ENCODE data around the gene ANKRD29.

Gene ANKRD29

GRCh38 chr18:23592911-23593310 is 69.8 kb downstream of the ANKRD29 start:
- H3K36me3 ChIP-seq (ENCODE audit: insufficient read depth, low read length) = no peaks in the 10 kb centered on the region
- no peak overlapping the region for H3K4me3 ChIP-seq (ENCODE audit: low read length, poor library complexity, severe bottlenecking)
- H3K4me1 ChIP-seq (ENCODE audit: insufficient read depth, low read length, poor library complexity, severe bottlenecking) = no peaks in the 10 kb centered on the region
- H3K27me3 ChIP-seq (ENCODE audit: insufficient read depth, low read length, poor library complexity, severe bottlenecking) = no peaks in the 10 kb centered on the region
- no peak overlapping the region for H2AFZ ChIP-seq (ENCODE audit: low read length)
- no peak overlapping the region for H3K4me2 ChIP-seq (ENCODE audit: low read depth, low read length, poor library complexity, severe bottlenecking)
- TF ChIP-seq EZH2phosphoT487 (IDR thresholded peaks at IDR 0.05; ENCODE audit: borderline replicate concordance) (no peak), CTCF (conservative IDR thresholded peaks at IDR 0.05; ENCODE audit: low read length) (no peak)
- no peaks in the 10 kb centered on the region for H3K9me2 ChIP-seq (replicated peaks; ENCODE audit: low read depth, low read length)
- no peaks in the 10 kb centered on the region for H3K79me2 ChIP-seq (ENCODE audit: insufficient read depth, low read length)
- H3K9ac ChIP-seq (ENCODE audit: low read depth, low read length, poor library complexity, severe bottlenecking) = no peak overlapping the region
- H4K20me1 ChIP-seq (ENCODE audit: insufficient read depth, low read length, poor library complexity, severe bottlenecking) = no peaks in the 10 kb centered on the region
- H3K9me3 ChIP-seq (ENCODE audit: insufficient read depth, low read depth, low read length) = no peaks in the 10 kb centered on the region
- no peaks in the 10 kb centered on the region for H3F3A ChIP-seq (ENCODE audit: low read depth)

- Histone ChIP-seq H3K27me3 (ENCODE audit: insufficient read depth, low read length, poor library complexity, severe bottlenecking) (no peaks in the 10 kb centered on the region), H2AFZ (ENCODE audit: low read length) (no peak overlapping the region), H3K9me3 (ENCODE audit: insufficient read depth, low read depth, low read length) (no peaks in the 10 kb centered on the region), H3K4me1 (ENCODE audit: insufficient read depth, low read length, poor library complexity, severe bottlenecking) (peaks cover 5% of the 10 kb centered on the region), H3F3A (ENCODE audit: low read depth) (no peaks in the 10 kb centered on the region), H3K9me2 (replicated peaks; ENCODE audit: low read depth, low read length) (no peaks in the 10 kb centered on the region), H4K20me1 (ENCODE audit: insufficient read depth, low read length, poor library complexity, severe bottlenecking) (peaks cover under 1% of the 10 kb centered on the region), H3K4me2 (ENCODE audit: low read depth, low read length, poor library complexity, severe bottlenecking) (no peak overlapping the region), H3K9ac (ENCODE audit: low read depth, low read length, poor library complexity, severe bottlenecking) (no peak overlapping the region), H3K79me2 (ENCODE audit: insufficient read depth, low read length) (peaks cover 2% of the 10 kb centered on the region; the same call in 1 of the 2 replicates), H3K36me3 (ENCODE audit: insufficient read depth, low read length) (no peaks in the 10 kb centered on the region), H3K4me3 (ENCODE audit: low read length, poor library complexity, severe bottlenecking) (no peak overlapping the region)
- TF ChIP-seq EZH2phosphoT487 (IDR thresholded peaks at IDR 0.05; ENCODE audit: borderline replicate concordance) (no peak), CTCF (conservative IDR thresholded peaks at IDR 0.05; ENCODE audit: low read length) (no peak)
These were observed 71.7 kb downstream of the ANKRD29 start for GRCh38 chr18:23591011-23591410.

- no peak overlapping the region for H2AFZ ChIP-seq (ENCODE audit: low read length)
- H3K4me1 ChIP-seq (ENCODE audit: insufficient read depth, low read length, poor library complexity, severe bottlenecking) = peaks cover 12% of the 10 kb centered on the region
- no peak for TF ChIP-seq EZH2phosphoT487 (IDR thresholded peaks at IDR 0.05; ENCODE audit: borderline replicate concordance)
- TF ChIP-seq CTCF (conservative IDR thresholded peaks at IDR 0.05; ENCODE audit: low read length) = no peak
- H3K79me2 ChIP-seq (ENCODE audit: insufficient read depth, low read length) = peaks cover 20% of the 10 kb centered on the region
- no peaks in the 10 kb centered on the region for H3K36me3 ChIP-seq (ENCODE audit: insufficient read depth, low read length)
- H3K4me2 ChIP-seq (ENCODE audit: low read depth, low read length, poor library complexity, severe bottlenecking) = no peak overlapping the region
- H3K4me3 ChIP-seq (ENCODE audit: low read length, poor library complexity, severe bottlenecking) = no peak overlapping the region
- H3K9me2 ChIP-seq (replicated peaks; ENCODE audit: low read depth, low read length) = no peaks in the 10 kb centered on the region
- H4K20me1 ChIP-seq (ENCODE audit: insufficient read depth, low read length, poor library complexity, severe bottlenecking) = peaks cover 11% of the 10 kb centered on the region
- no peak overlapping the region for H3K9ac ChIP-seq (ENCODE audit: low read depth, low read length, poor library complexity, severe bottlenecking)
- no peaks in the 10 kb centered on the region for H3K9me3 ChIP-seq (ENCODE audit: insufficient read depth, low read depth, low read length)
- no peaks in the 10 kb centered on the region for H3F3A ChIP-seq (ENCODE audit: low read depth)
- H3K27me3 ChIP-seq (ENCODE audit: insufficient read depth, low read length, poor library complexity, severe bottlenecking) = no peaks in the 10 kb centered on the region
These were observed 73.7 kb downstream of the ANKRD29 start for GRCh38 chr18:23588836-23589560.

All from Loucy (cell line).